ENCODE data around the gene CSMD2. TPM values are rescaled to one million over a fixed set of nuclear protein-coding genes. Genes with fewer than 3 reads are reported as not detected.

Gene CSMD2
- total RNA-seq, 1 experiment from 2014 or later = 13.2 TPM

GRCh38 chr1:34108269-34108668 lies 56.8 kb downstream of the CSMD2 start:
- POLR2A ChIA-PET = no interaction called here

More at GRCh38 chr1:34108269-34108668, 56.8 kb downstream of the CSMD2 start:
- Mint-ChIP-seq H3K36me3 (peaks cover 4% of the 10 kb centered on the region; the same call in 1 of the 2 replicates), H3K27me3 (ENCODE audit: low read depth) (no peaks in the 10 kb centered on the region), H3K4me3 (no peak overlapping the region), H3K9me3 (no peaks in the 10 kb centered on the region), H3K4me1 (peaks cover 14% of the 10 kb centered on the region), H3K27ac (no peak overlapping the region)
- ATAC-seq (no peak), DNase-seq (ENCODE audit: low spot score) (no peak)
- TF ChIP-seq PRRX2 (CRISPR knock-in tag; IDR thresholded peaks at IDR 0.05) = no peak
- no peak for TF ChIP-seq PREB (CRISPR knock-in tag; IDR thresholded peaks at IDR 0.05; ENCODE audit: borderline replicate concordance)
- TF ChIP-seq SMAD4 (CRISPR knock-in tag; IDR thresholded peaks at IDR 0.05) = no peak
- no peak for TF ChIP-seq ZNF423 (CRISPR knock-in tag; IDR thresholded peaks at IDR 0.05)
- TF ChIP-seq MXD4 (CRISPR knock-in tag; IDR thresholded peaks at IDR 0.05; ENCODE audit: borderline replicate concordance) = no peak
- TF ChIP-seq, protein P1, sequence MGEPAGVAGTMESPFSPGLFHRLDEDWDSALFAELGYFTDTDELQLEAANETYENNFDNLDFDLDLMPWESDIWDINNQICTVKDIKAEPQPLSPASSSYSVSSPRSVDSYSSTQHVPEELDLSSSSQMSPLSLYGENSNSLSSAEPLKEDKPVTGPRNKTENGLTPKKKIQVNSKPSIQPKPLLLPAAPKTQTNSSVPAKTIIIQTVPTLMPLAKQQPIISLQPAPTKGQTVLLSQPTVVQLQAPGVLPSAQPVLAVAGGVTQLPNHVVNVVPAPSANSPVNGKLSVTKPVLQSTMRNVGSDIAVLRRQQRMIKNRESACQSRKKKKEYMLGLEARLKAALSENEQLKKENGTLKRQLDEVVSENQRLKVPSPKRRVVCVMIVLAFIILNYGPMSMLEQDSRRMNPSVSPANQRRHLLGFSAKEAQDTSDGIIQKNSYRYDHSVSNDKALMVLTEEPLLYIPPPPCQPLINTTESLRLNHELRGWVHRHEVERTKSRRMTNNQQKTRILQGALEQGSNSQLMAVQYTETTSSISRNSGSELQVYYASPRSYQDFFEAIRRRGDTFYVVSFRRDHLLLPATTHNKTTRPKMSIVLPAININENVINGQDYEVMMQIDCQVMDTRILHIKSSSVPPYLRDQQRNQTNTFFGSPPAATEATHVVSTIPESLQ (CRISPR knock-in tag; IDR thresholded peaks at IDR 0.05) = no peak
- TF ChIP-seq SP1 (CRISPR knock-in tag; conservative IDR thresholded peaks at IDR 0.05) = no peak
- no peak for TF ChIP-seq ZBTB21 (CRISPR knock-in tag; IDR thresholded peaks at IDR 0.05; ENCODE audit: borderline replicate concordance)
- TF ChIP-seq ATF2 (CRISPR knock-in tag; IDR thresholded peaks at IDR 0.05; ENCODE audit: borderline replicate concordance, low read depth) = no peak
- TF ChIP-seq GABPB1 (CRISPR knock-in tag; IDR thresholded peaks at IDR 0.05) = no peak
- TF ChIP-seq RORB (CRISPR knock-in tag; IDR thresholded peaks at IDR 0.05) = no peak
- no peak for TF ChIP-seq ZNF281 (CRISPR knock-in tag; IDR thresholded peaks at IDR 0.05)
- TF ChIP-seq, protein P2, sequence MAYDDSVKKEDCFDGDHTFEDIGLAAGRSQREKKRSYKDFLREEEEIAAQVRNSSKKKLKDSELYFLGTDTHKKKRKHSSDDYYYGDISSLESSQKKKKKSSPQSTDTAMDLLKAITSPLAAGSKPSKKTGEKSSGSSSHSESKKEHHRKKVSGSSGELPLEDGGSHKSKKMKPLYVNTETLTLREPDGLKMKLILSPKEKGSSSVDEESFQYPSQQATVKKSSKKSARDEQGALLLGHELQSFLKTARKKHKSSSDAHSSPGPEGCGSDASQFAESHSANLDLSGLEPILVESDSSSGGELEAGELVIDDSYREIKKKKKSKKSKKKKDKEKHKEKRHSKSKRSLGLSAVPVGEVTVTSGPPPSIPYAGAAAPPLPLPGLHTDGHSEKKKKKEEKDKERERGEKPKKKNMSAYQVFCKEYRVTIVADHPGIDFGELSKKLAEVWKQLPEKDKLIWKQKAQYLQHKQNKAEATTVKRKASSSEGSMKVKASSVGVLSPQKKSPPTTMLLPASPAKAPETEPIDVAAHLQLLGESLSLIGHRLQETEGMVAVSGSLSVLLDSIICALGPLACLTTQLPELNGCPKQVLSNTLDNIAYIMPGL (CRISPR knock-in tag; IDR thresholded peaks at IDR 0.05) = no peak
- TF ChIP-seq, protein P3, sequence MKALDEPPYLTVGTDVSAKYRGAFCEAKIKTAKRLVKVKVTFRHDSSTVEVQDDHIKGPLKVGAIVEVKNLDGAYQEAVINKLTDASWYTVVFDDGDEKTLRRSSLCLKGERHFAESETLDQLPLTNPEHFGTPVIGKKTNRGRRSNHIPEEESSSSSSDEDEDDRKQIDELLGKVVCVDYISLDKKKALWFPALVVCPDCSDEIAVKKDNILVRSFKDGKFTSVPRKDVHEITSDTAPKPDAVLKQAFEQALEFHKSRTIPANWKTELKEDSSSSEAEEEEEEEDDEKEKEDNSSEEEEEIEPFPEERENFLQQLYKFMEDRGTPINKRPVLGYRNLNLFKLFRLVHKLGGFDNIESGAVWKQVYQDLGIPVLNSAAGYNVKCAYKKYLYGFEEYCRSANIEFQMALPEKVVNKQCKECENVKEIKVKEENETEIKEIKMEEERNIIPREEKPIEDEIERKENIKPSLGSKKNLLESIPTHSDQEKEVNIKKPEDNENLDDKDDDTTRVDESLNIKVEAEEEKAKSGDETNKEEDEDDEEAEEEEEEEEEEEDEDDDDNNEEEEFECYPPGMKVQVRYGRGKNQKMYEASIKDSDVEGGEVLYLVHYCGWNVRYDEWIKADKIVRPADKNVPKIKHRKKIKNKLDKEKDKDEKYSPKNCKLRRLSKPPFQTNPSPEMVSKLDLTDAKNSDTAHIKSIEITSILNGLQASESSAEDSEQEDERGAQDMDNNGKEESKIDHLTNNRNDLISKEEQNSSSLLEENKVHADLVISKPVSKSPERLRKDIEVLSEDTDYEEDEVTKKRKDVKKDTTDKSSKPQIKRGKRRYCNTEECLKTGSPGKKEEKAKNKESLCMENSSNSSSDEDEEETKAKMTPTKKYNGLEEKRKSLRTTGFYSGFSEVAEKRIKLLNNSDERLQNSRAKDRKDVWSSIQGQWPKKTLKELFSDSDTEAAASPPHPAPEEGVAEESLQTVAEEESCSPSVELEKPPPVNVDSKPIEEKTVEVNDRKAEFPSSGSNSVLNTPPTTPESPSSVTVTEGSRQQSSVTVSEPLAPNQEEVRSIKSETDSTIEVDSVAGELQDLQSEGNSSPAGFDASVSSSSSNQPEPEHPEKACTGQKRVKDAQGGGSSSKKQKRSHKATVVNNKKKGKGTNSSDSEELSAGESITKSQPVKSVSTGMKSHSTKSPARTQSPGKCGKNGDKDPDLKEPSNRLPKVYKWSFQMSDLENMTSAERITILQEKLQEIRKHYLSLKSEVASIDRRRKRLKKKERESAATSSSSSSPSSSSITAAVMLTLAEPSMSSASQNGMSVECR (CRISPR knock-in tag; IDR thresholded peaks at IDR 0.05; ENCODE audit: borderline replicate concordance) = no peak
- CTCF ChIA-PET = interaction anchor here (0.6 kb wide), 1 partner anchor 179 kb away, joined by 3 read pairs; no protein-coding TSS in a partner anchor

All from WTC11 (cell line).